Fibroblast of lung (primary cell): ENCODE data around the gene RTBDN.

ENCODE experiments used
- CTCF ChIP-seq, 2 donors: IDR thresholded peaks in 1 of 2; conservative IDR thresholded peaks in 1 of 2; 1 replicate in 1 of 2; 2 replicates in 1 of 2; pipeline ENCODE4 v1.5.1; 2011 to 2012; ENCODE audit warnings: low read length in 2 of 2, control low read depth in 1 of 2, inconsistent platforms in 1 of 2, low read depth in 1 of 2, mild to moderate bottlenecking in 1 of 2
- EZH2 ChIP-seq: IDR thresholded peaks from 2 replicates; pipeline ENCODE4 v1.5.1; 2012; ENCODE audit warnings: low read length, control low read depth, mild to moderate bottlenecking; ENCODE audit errors: missing control alignments

DNA sequence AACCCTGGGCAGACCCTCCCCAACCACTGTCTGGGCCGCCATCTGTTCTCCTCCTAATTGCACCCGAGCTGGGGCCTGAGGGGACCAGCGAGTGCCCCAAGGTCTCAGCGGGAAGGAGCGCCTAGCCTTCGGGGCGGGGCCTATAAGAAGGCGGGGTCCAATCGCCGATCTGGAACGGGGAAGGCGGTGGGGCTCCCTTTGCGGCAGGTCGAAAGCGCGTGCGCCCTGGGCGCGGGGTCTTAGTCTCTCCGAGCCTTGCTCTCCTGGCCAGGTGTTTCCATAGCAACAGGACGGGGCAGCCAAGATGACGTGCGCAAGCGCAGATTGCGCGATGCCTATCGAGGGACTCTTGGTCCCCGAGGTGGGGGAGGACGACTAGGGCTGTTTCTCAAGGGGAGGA is 6.7 kb upstream of the RTBDN start:
- TF ChIP-seq CTCF (conservative IDR thresholded peaks at IDR 0.05 in 1 of 2, IDR thresholded peaks at IDR 0.05 in 1 of 2; ENCODE audit: low read depth in 1 of 2, low read length in 2 of 2) (no peak), EZH2 (no peak)
